ENCODE measurements around the gene SCAMP2. TPM values are rescaled to one million over a fixed set of nuclear protein-coding genes. Genes with fewer than 3 reads are reported as not detected.

Gene SCAMP2
- total RNA-seq, 4 donors from 2014 or later = 55.5 to 99.4 (median 63.7) TPM

- no peak for TF ChIP-seq CTCF (IDR thresholded peaks at IDR 0.05)
- ATAC-seq (ENCODE audit: low FRiP score) (no peak), DNase-seq (ENCODE audit: low spot score) (no peak)
These were observed 40.3 kb downstream of the SCAMP2 start for GRCh38 chr15:74832826-74833225.

DNA sequence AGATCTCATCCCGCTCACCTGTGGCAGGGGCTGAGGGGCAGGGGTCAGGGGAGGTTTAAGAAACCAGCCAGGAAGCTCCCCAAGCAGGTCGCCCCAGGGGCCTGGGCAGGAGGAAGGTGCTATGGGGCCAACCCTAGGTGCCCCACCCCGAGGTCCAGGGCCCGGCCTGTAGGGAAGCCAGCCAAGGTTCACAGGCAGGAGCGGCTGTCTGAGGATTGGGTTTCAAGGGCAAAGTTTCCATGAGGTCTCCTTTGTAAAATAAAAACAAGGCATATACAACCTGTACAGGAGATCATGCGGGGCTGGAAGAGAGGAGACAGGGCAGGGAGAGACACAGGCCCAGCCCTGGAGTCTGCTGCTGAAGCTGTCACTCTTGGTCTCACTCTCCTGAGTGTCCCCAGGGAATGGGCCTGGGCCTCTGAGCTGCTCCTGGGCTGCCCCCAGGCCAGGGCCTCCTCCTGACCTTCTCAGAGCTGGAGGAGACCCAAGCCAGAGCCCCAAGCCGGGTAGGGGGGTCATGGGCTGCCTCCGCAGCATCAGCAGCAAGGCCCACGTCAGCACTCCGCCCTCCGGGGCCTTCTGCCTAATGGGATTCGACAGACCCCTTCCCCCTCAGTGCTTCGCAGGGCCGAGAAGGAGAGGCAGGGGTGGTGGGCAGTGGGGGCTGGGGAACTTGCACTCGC lies 41.2 kb downstream of the SCAMP2 start:
- ATAC-seq (ENCODE audit: low FRiP score) = no peak
- DNase-seq (ENCODE audit: low spot score) = no peak
- TF ChIP-seq CTCF (IDR thresholded peaks at IDR 0.05) = no peak

DNA sequence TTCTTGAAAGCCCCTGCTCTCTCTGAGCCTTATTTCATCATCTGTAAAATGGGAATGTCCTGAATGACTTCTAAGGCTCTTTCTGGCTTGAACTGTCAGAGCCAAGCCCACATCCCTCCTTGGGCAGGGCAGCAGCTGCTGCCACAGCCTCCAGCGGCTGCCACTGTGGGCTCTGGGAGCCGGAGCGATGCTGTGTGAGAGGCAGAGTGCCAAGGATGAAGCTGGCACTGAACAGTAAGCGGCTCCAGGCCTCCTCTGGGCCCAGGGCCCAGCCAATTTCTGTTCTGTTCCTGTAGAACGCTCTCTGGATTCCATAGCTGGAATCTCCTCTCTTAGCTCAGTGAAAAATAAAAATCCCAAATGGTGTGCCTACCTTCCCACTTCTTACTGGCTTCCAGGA lies 42.3 kb downstream of the SCAMP2 start:
- TF ChIP-seq CTCF (IDR thresholded peaks at IDR 0.05) = no peak
- ATAC-seq (ENCODE audit: low FRiP score) (no peak), DNase-seq (ENCODE audit: low spot score) (no peak)

GRCh38 chr15:74829991-74830390 lies 43.2 kb downstream of the SCAMP2 start:
- no peak for TF ChIP-seq CTCF (IDR thresholded peaks at IDR 0.05)
- ATAC-seq (ENCODE audit: low FRiP score) = no peak

DNA sequence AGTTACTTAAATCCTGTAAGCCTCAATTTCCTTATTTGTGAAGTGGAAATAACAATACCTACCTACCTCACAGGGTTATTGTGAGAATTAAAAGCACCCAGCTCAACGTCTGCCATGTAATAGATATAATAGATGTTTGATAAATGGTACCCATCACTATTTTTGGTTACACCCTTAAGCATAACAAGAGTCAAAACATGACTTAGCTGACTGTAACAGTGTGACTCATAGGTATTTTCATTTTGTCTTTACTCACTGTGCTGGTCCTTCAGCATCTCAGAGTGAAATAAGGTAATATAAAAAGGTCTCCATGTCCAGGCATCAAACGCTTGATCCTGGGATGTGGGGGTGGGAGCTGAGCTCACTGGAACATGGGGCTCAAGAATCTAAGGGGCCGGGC lies 43.7 kb downstream of the SCAMP2 start:
- DNase-seq (ENCODE audit: low spot score) (no peak), ATAC-seq (ENCODE audit: low FRiP score) (no peak)
- no peak for TF ChIP-seq CTCF (IDR thresholded peaks at IDR 0.05)

More at GRCh38 chr15:74829991-74830390, 43.2 kb downstream of the SCAMP2 start:
- no peak for DNase-seq (ENCODE audit: low spot score)

GRCh38 chr15:74828835-74829234 lies 44.3 kb downstream of the SCAMP2 start:
- no peak for ATAC-seq (ENCODE audit: low FRiP score)
- TF ChIP-seq CTCF (IDR thresholded peaks at IDR 0.05) = no peak
- DNase-seq (ENCODE audit: low spot score) = no peak

GRCh38 chr15:74827614-74828013 lies 45.6 kb downstream of the SCAMP2 start:
- no peak for ATAC-seq (ENCODE audit: low FRiP score)
- no peak for TF ChIP-seq CTCF (IDR thresholded peaks at IDR 0.05)
- DNase-seq (ENCODE audit: low spot score) = no peak

Data from omental fat pad (tissue), 4 donors.